Fibroblast of lung (primary cell): ENCODE measurements around the gene RETN.

Source experiments
- EZH2 ChIP-seq: IDR thresholded peaks from 2 replicates; pipeline ENCODE4 v1.5.1; 2012; ENCODE audit warnings: low read length, control low read depth, mild to moderate bottlenecking; ENCODE audit errors: missing control alignments
- TF ChIP-seq, protein P1 (sequence below), 2 donors: IDR thresholded peaks in 1 of 2; conservative IDR thresholded peaks in 1 of 2; 1 replicate in 1 of 2; 2 replicates in 1 of 2; pipeline ENCODE4 v1.5.1; 2011 to 2012; ENCODE audit warnings: low read length in 2 of 2, control low read depth in 1 of 2, inconsistent platforms in 1 of 2, low read depth in 1 of 2, mild to moderate bottlenecking in 1 of 2

DNA sequence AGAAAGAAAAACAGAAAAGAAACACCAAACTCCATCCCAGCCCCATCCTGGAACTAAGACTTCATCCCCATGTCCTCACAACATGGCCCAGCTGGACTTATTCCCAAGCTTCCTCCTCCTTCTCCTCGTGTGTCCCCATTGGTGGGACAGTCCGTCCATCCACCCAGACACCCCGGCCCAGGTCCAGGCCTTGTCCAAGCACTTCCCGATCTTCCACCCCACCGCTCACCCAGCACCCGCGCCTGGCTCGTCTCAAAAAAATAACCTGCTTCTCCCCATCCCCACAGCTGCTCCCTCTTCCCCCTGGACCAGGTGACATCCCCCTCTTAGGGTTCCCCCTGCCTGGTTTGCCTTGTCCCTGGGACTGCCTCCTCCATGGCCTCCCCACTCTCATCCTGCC is 34.5 kb downstream of the RETN start:
- TF ChIP-seq, protein P1, sequence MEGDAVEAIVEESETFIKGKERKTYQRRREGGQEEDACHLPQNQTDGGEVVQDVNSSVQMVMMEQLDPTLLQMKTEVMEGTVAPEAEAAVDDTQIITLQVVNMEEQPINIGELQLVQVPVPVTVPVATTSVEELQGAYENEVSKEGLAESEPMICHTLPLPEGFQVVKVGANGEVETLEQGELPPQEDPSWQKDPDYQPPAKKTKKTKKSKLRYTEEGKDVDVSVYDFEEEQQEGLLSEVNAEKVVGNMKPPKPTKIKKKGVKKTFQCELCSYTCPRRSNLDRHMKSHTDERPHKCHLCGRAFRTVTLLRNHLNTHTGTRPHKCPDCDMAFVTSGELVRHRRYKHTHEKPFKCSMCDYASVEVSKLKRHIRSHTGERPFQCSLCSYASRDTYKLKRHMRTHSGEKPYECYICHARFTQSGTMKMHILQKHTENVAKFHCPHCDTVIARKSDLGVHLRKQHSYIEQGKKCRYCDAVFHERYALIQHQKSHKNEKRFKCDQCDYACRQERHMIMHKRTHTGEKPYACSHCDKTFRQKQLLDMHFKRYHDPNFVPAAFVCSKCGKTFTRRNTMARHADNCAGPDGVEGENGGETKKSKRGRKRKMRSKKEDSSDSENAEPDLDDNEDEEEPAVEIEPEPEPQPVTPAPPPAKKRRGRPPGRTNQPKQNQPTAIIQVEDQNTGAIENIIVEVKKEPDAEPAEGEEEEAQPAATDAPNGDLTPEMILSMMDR (conservative IDR thresholded peaks at IDR 0.05 in 1 of 2, IDR thresholded peaks at IDR 0.05 in 1 of 2; ENCODE audit: low read depth in 1 of 2, low read length in 2 of 2) = no peak
- TF ChIP-seq EZH2 = no peak
